ENCODE data around the gene LEMD2.

DNA sequence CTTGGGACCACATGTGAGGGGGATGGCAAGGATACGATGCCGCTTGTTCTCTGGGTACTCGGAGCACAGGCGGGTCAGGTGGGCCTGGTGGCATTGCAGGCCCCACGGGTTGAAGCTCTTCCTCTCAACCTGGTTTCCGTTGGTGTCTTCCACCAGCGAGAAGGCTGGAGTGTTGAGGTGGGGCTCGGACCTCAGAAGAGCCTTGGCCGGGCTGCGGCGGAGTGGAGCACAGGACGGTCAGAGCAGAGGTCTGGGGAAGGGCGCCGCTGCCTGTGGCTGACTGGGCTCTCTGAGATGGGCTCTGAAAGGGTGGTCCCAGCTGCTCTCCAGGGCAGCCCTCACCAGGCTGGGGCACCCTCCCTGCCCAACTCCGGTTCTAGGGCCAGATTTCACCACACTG is 62.2 kb downstream of the LEMD2 start:
- TF ChIP-seq ZNF501 (tag by site-specific recombination; IDR thresholded peaks at IDR 0.05) (no peak), ZNF274 (IDR thresholded peaks at IDR 0.05; ENCODE audit: low read length) (no peak), ZNF274 (tag by site-specific recombination; IDR thresholded peaks at IDR 0.05; ENCODE audit: borderline replicate concordance) (no peak), ZNF560 (tag by site-specific recombination; IDR thresholded peaks at IDR 0.05; ENCODE audit: borderline replicate concordance) (no peak), ZNF623 (tag by site-specific recombination; IDR thresholded peaks at IDR 0.05) (no peak)
- TF ChIP-seq, protein P1, sequence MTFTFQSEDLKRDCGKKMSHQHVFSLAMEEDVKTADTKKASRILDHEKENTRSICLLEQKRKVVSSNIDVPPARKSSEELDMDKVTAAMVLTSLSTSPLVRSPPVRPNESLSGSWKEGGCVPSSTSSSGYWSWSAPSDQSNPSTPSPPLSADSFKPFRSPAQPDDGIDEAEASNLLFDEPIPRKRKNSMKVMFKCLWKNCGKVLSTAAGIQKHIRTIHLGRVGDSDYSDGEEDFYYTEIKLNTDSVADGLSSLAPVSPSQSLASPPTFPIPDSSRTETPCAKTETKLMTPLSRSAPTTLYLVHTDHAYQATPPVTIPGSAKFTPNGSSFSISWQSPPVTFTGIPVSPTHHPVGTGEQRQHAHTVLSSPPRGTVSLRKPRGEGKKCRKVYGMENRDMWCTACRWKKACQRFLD (tag by site-specific recombination; IDR thresholded peaks at IDR 0.05): no peak

Data from HEK293 (cell line).